ENCODE results near the gene UXT. TPM values are rescaled to one million over a fixed set of nuclear protein-coding genes. Genes with fewer than 3 reads are reported as not detected.
A peak's percentile ranks its signal among the peaks of the same experiment; 100 is the strongest.

UXT gene
- total RNA-seq, 1 experiment from 2014 or later = 68.6 TPM

GRCh38 chrX:47623540-47624027, 35.4 kb downstream of the UXT start (continued):
- no peak for TF ChIP-seq E2F1 (CRISPR knock-in tag; IDR thresholded peaks at IDR 0.05)
- TF ChIP-seq FOXJ3 (CRISPR knock-in tag; IDR thresholded peaks at IDR 0.05; ENCODE audit: borderline replicate concordance) = no peak
- no peak for TF ChIP-seq EMX1 (CRISPR knock-in tag; IDR thresholded peaks at IDR 0.05)
- no peak for TF ChIP-seq ZMAT4 (CRISPR knock-in tag; IDR thresholded peaks at IDR 0.05)
- no peak for TF ChIP-seq FOXK1 (CRISPR knock-in tag; IDR thresholded peaks at IDR 0.05)
- no peak for TF ChIP-seq GRHL2 (CRISPR knock-in tag; IDR thresholded peaks at IDR 0.05; ENCODE audit: insufficient replicate concordance, severe bottlenecking)
- TF ChIP-seq NFATC4 (CRISPR knock-in tag; IDR thresholded peaks at IDR 0.05) = no peak
- no peak for TF ChIP-seq PRRX2 (CRISPR knock-in tag; IDR thresholded peaks at IDR 0.05)
- peak; percentile 44; the same call in 1 of the 2 replicates for TF ChIP-seq SP1 (CRISPR knock-in tag; conservative IDR thresholded peaks at IDR 0.05)
- no peak for TF ChIP-seq IRF1 (CRISPR knock-in tag; IDR thresholded peaks at IDR 0.05)
- TF ChIP-seq ERG (CRISPR knock-in tag; IDR thresholded peaks at IDR 0.05) = no peak
- TF ChIP-seq ETV6 (CRISPR knock-in tag; IDR thresholded peaks at IDR 0.05) = peak; percentile 20; the same call in 1 of the 2 replicates
- TF ChIP-seq USF1 (CRISPR knock-in tag; IDR thresholded peaks at IDR 0.05) = no peak
- no peak for TF ChIP-seq SOX15 (CRISPR knock-in tag; IDR thresholded peaks at IDR 0.05)
- TF ChIP-seq E2F5 (CRISPR knock-in tag; IDR thresholded peaks at IDR 0.05) = no peak
- no peak for TF ChIP-seq RELA (CRISPR knock-in tag; IDR thresholded peaks at IDR 0.05; ENCODE audit: borderline replicate concordance)
- no peak for TF ChIP-seq AR (CRISPR knock-in tag; IDR thresholded peaks at IDR 0.05)
- no peak for TF ChIP-seq TEAD4 (CRISPR knock-in tag; IDR thresholded peaks at IDR 0.05)
- no peak for TF ChIP-seq OVOL2 (CRISPR knock-in tag; IDR thresholded peaks at IDR 0.05; ENCODE audit: borderline replicate concordance)
- no peak for TF ChIP-seq ZNF263 (CRISPR knock-in tag; IDR thresholded peaks at IDR 0.05; ENCODE audit: low read depth)
- peak; percentile 74 for TF ChIP-seq NFYB (CRISPR knock-in tag; conservative IDR thresholded peaks at IDR 0.05; ENCODE audit: low read depth)

Measured in WTC11 (cell line).